ENCODE measurements around the gene EAF1.
"Not testable (repeated sequence)": the region's sequence is repeated elsewhere in the genome, so short reads cannot be mapped to it uniquely, and the experiment has no call there.

EAF1 gene

GRCh38 chr3:15409239-15409638, 18.2 kb upstream of the EAF1 start:
- no peak for DNase-seq

GRCh38 chr3:15409774-15410173, 17.6 kb upstream of the EAF1 start:
- no peak for DNase-seq

GRCh38 chr3:15410966-15411365, 16.4 kb upstream of the EAF1 start:
- not testable (repeated sequence) for DNase-seq

- no peak for DNase-seq
Observed at GRCh38 chr3:15420871-15421270, 6.5 kb upstream of the EAF1 start.

- peak; percentile 2 for DNase-seq
Observed at GRCh38 chr3:15426579-15427118, 749 bp upstream of the EAF1 start.

GRCh38 chr3:15427981-15428380, 583 bp downstream of the EAF1 start:
- no peak for DNase-seq

GRCh38 chr3:15428539-15428938, 1.1 kb downstream of the EAF1 start:
- no peak for DNase-seq

GRCh38 chr3:15429080-15429479, 1.7 kb downstream of the EAF1 start:
- DNase-seq = no peak

- DNase-seq = no peak
Observed at GRCh38 chr3:15430624-15431023, 3.2 kb downstream of the EAF1 start.

- DNase-seq = no peak
Observed at GRCh38 chr3:15431256-15431837, 3.9 kb downstream of the EAF1 start.

GRCh38 chr3:15433531-15433930, 6.1 kb downstream of the EAF1 start:
- no peak for DNase-seq

GRCh38 chr3:15434756-15435155, 7.4 kb downstream of the EAF1 start:
- no peak for DNase-seq

- no peak for DNase-seq
Observed at GRCh38 chr3:15436246-15436645, 8.8 kb downstream of the EAF1 start.

- DNase-seq = no peak
Observed at GRCh38 chr3:15438983-15439382, 11.6 kb downstream of the EAF1 start.

- DNase-seq = no peak
Observed at GRCh38 chr3:15439476-15439875, 12.1 kb downstream of the EAF1 start.

- DNase-seq = no peak
Observed at GRCh38 chr3:15440891-15441290, 13.5 kb downstream of the EAF1 start.

GRCh38 chr3:15443826-15444524, 16.6 kb downstream of the EAF1 start:
- DNase-seq = no peak

GRCh38 chr3:15449489-15450224, 22.3 kb downstream of the EAF1 start:
- no peak for DNase-seq

GRCh38 chr3:15450438-15451215, 23.2 kb downstream of the EAF1 start:
- no peak for DNase-seq

- DNase-seq = no peak
Observed at GRCh38 chr3:15451216-15452113, 24.1 kb downstream of the EAF1 start.

GRCh38 chr3:15452156-15452555, 24.8 kb downstream of the EAF1 start:
- DNase-seq = no peak

GRCh38 chr3:15452961-15453360, 25.6 kb downstream of the EAF1 start:
- no peak for DNase-seq

All from retina (tissue), 1 donor.